ENCODE data around the gene RND1. TPM values are rescaled to one million over a fixed set of nuclear protein-coding genes. Genes with fewer than 3 reads are reported as not detected.

Gene RND1
- total and polyA plus RNA-seq, 2 of the 8 experiments (the other 6 are each of a cell fraction or from before 2014, with no cell fraction given): 15.8 to 17.1 TPM

- no peak for TF ChIP-seq KDM1A (IDR thresholded peaks at IDR 0.05; ENCODE audit: borderline replicate concordance, low read length)
Measured at GRCh38 chr12:48901278-48901677, 35.6 kb upstream of the RND1 start (continued).
